ENCODE measurements around the gene CFAP299.

- TF ChIP-seq REST (IDR thresholded peaks at IDR 0.05; ENCODE audit: low read depth) (no peak), NFIC (IDR thresholded peaks at IDR 0.05) (no peak), MAX (IDR thresholded peaks at IDR 0.05) (no peak)
Measured at GRCh38 chr4:80787306-80787705, 451.8 kb downstream of the CFAP299 start.

Measured in Ishikawa (cell line).